ENCODE results near the gene PCDHGB4. TPM values are rescaled to one million over a fixed set of nuclear protein-coding genes. Genes with fewer than 3 reads are reported as not detected.
"Not testable (repeated sequence)": the region's sequence is repeated elsewhere in the genome, so short reads cannot be mapped to it uniquely, and the experiment has no call there.

The PCDHGB4 gene
- total RNA-seq, 4 donors from 2014 or later = 1.2 to 3.8 (median 2.8) TPM

DNA sequence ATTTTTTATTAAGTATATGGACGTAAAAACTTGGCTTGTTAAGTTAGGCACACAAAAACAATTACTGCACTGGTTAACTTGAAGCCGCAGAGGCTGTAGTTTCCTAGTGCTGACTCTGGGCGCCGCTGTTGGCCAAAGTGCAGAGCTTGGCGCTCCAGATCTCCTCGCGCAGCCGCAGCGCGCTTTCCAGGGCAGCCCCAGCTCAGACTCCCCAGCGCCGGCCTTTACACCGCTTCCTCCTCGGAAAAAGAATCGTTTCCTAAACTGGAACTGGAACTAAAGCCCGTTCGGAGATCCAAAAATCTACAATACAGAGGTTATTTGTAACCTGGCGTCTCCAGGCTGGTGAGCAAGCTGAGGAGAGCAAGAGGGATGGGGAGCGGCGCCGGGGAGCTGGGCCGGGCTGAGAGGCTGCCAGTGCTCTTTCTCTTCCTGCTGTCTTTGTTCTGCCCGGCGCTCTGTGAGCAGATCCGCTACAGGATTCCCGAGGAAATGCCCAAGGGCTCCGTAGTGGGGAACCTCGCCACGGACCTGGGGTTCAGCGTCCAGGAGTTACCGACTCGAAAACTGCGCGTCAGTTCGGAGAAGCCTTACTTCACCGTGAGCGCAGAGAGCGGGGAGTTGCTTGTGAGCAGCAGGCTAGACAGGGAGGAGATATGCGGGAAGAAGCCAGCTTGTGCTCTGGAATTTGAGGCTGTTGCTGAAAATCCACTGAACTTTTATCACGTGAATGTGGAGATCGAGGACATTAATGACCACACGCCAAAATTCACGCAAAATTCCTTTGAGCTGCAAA lies 10.5 kb downstream of the PCDHGB4 start, which contains the start of gene PCDHGB5:
Gene PCDHGB5 (plus strand): TSS at position 192 of the 796 bp plus-strand sequence. CDS start 181 bp downstream, at position 373.
- H3K4me1 ChIP-seq; H3K36me3 ChIP-seq; intact Hi-C loops (cut with DNase I); H3K27ac ChIP-seq; DNase-seq: not testable (repeated sequence)
- 4 to 9% methylated on average over 19 to 23 of the region's 43 CpGs for WGBS, 2 donors
- Histone ChIP-seq H3K9me3 (peaks cover 21 to 94% (median 85%) of the 10 kb centered on the region in 3 donors), H3K27me3 (peaks cover 0 to 45% (median 0%) of the 10 kb centered on the region in 4 donors), H3K4me3 (peak within 1 kb of the TSS in 3 of 4 donors; percentile 31 to 49 (median 35))
- TF ChIP-seq, protein P1, sequence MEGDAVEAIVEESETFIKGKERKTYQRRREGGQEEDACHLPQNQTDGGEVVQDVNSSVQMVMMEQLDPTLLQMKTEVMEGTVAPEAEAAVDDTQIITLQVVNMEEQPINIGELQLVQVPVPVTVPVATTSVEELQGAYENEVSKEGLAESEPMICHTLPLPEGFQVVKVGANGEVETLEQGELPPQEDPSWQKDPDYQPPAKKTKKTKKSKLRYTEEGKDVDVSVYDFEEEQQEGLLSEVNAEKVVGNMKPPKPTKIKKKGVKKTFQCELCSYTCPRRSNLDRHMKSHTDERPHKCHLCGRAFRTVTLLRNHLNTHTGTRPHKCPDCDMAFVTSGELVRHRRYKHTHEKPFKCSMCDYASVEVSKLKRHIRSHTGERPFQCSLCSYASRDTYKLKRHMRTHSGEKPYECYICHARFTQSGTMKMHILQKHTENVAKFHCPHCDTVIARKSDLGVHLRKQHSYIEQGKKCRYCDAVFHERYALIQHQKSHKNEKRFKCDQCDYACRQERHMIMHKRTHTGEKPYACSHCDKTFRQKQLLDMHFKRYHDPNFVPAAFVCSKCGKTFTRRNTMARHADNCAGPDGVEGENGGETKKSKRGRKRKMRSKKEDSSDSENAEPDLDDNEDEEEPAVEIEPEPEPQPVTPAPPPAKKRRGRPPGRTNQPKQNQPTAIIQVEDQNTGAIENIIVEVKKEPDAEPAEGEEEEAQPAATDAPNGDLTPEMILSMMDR (IDR thresholded peaks at IDR 0.05) = peak in 5 of 6 experiments; percentile 24 to 55 (median 42)

DNA sequence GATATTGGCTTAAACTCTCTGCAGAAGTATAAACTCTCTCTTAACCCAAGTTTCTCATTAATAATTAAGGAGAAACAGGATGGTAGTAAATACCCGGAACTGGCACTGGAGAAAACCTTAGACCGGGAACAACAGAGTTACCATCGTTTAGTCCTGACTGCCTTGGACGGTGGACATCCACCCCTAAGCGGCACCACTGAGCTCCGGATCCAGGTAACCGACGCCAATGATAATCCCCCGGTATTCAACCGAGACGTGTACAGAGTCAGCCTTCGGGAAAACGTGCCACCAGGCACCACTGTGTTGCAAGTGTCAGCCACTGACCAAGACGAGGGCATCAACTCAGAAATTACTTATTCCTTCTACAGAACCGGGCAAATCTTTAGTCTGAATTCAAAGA lies 11.1 kb downstream of the PCDHGB4 start:
- 39 to 40% methylated on average over 8 to 15 of the region's 15 CpGs for WGBS, 2 donors
- Histone ChIP-seq H3K4me3 (peak overlapping the region in 1 of 4 donors; percentile 3), H3K27ac (no peak overlapping the region), H3K4me1 (peaks cover 0 to 3% (median 0%) of the 10 kb centered on the region in 3 donors), H3K27me3 (peaks cover 0 to 44% (median 0%) of the 10 kb centered on the region in 4 donors), H3K9me3 (peaks cover 17 to 94% (median 85%) of the 10 kb centered on the region in 3 donors), H3K36me3 (no peaks in the 10 kb centered on the region)
- TF ChIP-seq POLR2A (IDR thresholded peaks at IDR 0.05) = no peak
- TF ChIP-seq, protein P1 (IDR thresholded peaks at IDR 0.05) = no peak
- intact Hi-C loops (cut with DNase I) = no loop called here
- DNase-seq = no peak

DNA sequence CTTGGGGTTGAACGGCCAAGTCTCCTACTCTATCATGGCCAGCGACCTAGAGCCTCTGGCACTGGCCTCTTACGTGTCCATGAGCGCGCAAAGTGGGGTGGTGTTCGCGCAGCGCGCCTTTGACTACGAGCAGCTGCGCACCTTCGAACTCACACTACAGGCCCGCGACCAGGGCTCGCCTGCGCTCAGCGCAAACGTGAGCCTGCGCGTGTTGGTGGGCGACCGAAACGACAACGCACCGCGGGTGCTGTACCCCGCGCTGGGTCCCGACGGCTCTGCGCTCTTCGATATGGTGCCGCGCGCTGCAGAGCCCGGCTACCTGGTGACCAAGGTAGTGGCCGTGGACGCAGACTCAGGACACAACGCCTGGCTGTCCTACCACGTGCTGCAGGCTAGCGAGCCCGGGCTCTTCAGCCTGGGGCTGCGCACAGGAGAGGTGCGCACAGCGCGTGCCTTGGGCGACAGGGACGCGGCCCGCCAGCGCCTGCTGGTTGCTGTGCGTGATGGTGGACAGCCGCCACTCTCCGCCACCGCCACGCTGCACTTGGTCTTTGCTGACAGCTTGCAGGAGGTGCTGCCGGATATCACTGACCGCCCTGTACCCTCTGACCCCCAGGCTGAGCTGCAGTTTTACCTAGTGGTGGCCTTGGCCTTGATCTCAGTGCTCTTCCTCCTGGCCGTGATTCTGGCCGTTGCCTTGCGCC lies 12.2 kb downstream of the PCDHGB4 start:
- DNase-seq = no peak
- H3K4me1 ChIP-seq = peaks cover 0 to 3% (median 0%) of the 10 kb centered on the region in 3 donors
- H3K4me3 ChIP-seq = peak overlapping the region in 1 of 4 donors; percentile 35
- H3K27ac ChIP-seq = no peak overlapping the region
- intact Hi-C loops (cut with DNase I) = no loop called here
- no peaks in the 10 kb centered on the region for H3K36me3 ChIP-seq
- TF ChIP-seq, protein P1 (IDR thresholded peaks at IDR 0.05) = no peak
- no peak for TF ChIP-seq POLR2A (IDR thresholded peaks at IDR 0.05)
- WGBS, 2 donors = 31 to 75% methylated on average over 6 to 20 of the region's 61 CpGs
- peaks cover 0 to 40% (median 0%) of the 10 kb centered on the region in 4 donors for H3K27me3 ChIP-seq
- peaks cover 15 to 94% (median 87%) of the 10 kb centered on the region in 3 donors for H3K9me3 ChIP-seq

DNA sequence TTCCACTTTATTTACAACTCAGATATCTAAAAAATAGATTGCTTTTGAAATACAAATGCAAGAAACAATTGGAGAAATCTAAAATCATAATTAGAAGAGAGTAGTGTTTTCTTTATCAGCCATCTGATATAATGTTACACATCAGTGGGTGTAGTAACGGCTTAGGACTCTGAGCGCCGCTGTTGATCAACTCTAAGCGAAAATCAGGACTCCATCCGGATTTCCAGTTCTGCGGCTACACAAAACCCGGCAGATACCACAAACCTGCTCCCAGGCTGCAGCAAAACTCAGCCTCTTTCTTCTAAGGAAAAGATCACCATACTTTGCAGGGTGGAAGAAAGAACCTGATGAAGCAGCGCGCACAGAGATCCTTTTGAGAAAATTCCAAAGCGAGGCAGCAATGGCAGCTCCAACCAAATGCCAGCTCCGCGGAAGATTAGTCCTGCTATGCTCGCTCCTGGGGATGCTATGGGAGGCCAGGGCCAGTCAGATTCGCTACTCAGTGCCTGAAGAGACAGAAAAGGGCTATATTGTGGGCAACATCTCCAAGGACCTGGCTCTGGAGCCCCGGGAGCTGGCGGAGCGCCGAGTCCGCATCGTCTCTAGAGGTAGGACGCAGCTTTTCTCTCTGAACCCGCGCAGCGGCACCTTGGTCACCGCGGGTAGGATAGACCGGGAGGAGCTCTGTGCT lies 15.2 kb downstream of the PCDHGB4 start, which contains the start of gene PCDHGA9:
Gene PCDHGA9 (plus strand): TSS at position 226 of the 691 bp plus-strand sequence. CDS start 175 bp downstream, at position 401.
- WGBS, 2 donors = 16 to 35% methylated on average over 7 to 20 of the region's 27 CpGs
- intact Hi-C loops (cut with DNase I) = no loop called here
- TF ChIP-seq POLR2A (IDR thresholded peaks at IDR 0.05) = no peak
- TF ChIP-seq, protein P1 (IDR thresholded peaks at IDR 0.05) = peak in 5 of 6 experiments; percentile 12 to 48 (median 19)
- Histone ChIP-seq H3K9me3 (peaks cover 15 to 94% (median 85%) of the 10 kb centered on the region in 3 donors), H3K4me3 (peak within 1 kb of the TSS in 3 of 4 donors; percentile 13 to 53 (median 35)), H3K36me3 (no peaks in the 10 kb centered on the region), H3K27ac (no peak within 1 kb of the TSS), H3K27me3 (peaks cover 0 to 39% (median 0%) of the 10 kb centered on the region in 4 donors), H3K4me1 (peaks cover 0 to 3% (median 0%) of the 10 kb centered on the region in 3 donors)
- DNase-seq = no peak

Measured in esophagus squamous epithelium (tissue), 5 donors.